ENCODE results near the gene SERPINE1. TPM values are rescaled to one million over a fixed set of nuclear protein-coding genes. Genes with fewer than 3 reads are reported as not detected.

The SERPINE1 gene
- 5.6 and 6.8 TPM in 2 replicates for total RNA-seq (2021; fragmentation: NEBNext Ultra II Directional; extraction: Animal tissue kit (Norgen Biotek cat#: 25700))
- polyA plus RNA-seq (2011; rRNA removed), result 3.7 and 3.8 TPM in 2 replicates
- polyA plus RNA-seq (2011; cell fraction: cytosol; rRNA removed), result 3.4 TPM
- polyA plus RNA-seq (2011; cell fraction: nucleus; rRNA removed), result 2.8 TPM
- 2.5 to 2.9 TPM (median 2.7 TPM) in 4 replicates for polyA plus RNA-seq (2012, experiment 1 of 2)
- 1.9 TPM for polyA plus RNA-seq (2012, experiment 2 of 2)
- polyA plus RNA-seq (2013, experiment 1 of 2), result 20.1 TPM
- polyA plus RNA-seq (2013, experiment 2 of 2), result 28.6 TPM
- polyA minus RNA-seq (2011; rRNA and poly(A)+ RNA removed), result 4.2 and 4.4 TPM in 2 replicates
- polyA minus RNA-seq (2011; cell fraction: cytosol; rRNA and poly(A)+ RNA removed), result 1.9 TPM
- polyA minus RNA-seq (2011; cell fraction: nucleus; rRNA and poly(A)+ RNA removed), result 1.00 TPM
- long read RNA-seq, experiment 1, partial matches to known transcripts, result 4 of 7 reads
- long read RNA-seq, experiment 1, other reads (novel, unspliced or antisense), result 0 of 7 reads
- long read RNA-seq, experiment 2, partial matches to known transcripts, result 0 of 2 reads
- long read RNA-seq, experiment 2, other reads (novel, unspliced or antisense), result 2 of 2 reads

GRCh38 chr7:101126651-101127459, at the start of gene SERPINE1:
Gene SERPINE1, plus strand, starts transcription at chr7:101127104. Its CDS starts 1,290 bp downstream, at chr7:101128394.
- Histone ChIP-seq H3K9ac (replicated peaks in 1 of 4; ENCODE audit: extremely low read depth in 1 of 4, low read depth in 3 of 4, low read length in 3 of 4) (no peak within 1 kb of the TSS), H2BK15ac (ENCODE audit: low read length) (peak within 1 kb of the TSS; percentile 90), H3K9me3 (ENCODE audit: insufficient read depth in 2 of 2, low read depth in 1 of 2, low read length in 1 of 2) (peaks cover 0 to 4% of the 10 kb centered on the region in 2 experiments; a peak in 1 of 4 replicates), H3K56ac (replicated peaks; ENCODE audit: insufficient read length, low read depth, low read length) (no peak within 1 kb of the TSS), H3K4me2 (ENCODE audit: insufficient read depth in 1 of 2, low read depth in 2 of 2, low read length in 2 of 2) (peak within 1 kb of the TSS; percentile 57 to 70), H2BK20ac (ENCODE audit: low read length) (peak within 1 kb of the TSS; percentile 88), H2BK12ac (ENCODE audit: low read depth, low read length) (peak within 1 kb of the TSS; percentile 97), H4K5ac (ENCODE audit: insufficient read length, low read depth, low read length) (peak within 1 kb of the TSS; percentile 25), H3K4ac (replicated peaks; ENCODE audit: insufficient read length, low read depth, low read length) (peak within 1 kb of the TSS; percentile 36), H2BK120ac (replicated peaks; ENCODE audit: low read depth, low read length) (peak within 1 kb of the TSS; percentile 18), H2AFZ (ENCODE audit: low read length) (peak within 1 kb of the TSS; percentile 59; the same call in 1 of the 2 replicates), H3K4me1 (replicated peaks in 1 of 4; ENCODE audit: control insufficient read depth in 3 of 4, insufficient read depth in 4 of 4, low read length in 3 of 4) (peaks cover 11 to 19% (median 12%) of the 10 kb centered on the region in 4 experiments), H2BK5ac (ENCODE audit: low read depth, low read length) (peak within 1 kb of the TSS; percentile 92; the same call in 1 of the 2 replicates), H3K23ac (ENCODE audit: insufficient read length) (no peak within 1 kb of the TSS), H3K36me3 (ENCODE audit: control insufficient read depth in 2 of 4, insufficient read depth in 4 of 4, low read length in 3 of 4) (no peaks in the 10 kb centered on the region), H4K20me1 (replicated peaks in 1 of 2; ENCODE audit: control insufficient read depth in 1 of 2, insufficient read depth in 2 of 2, low read length in 2 of 2) (no peaks in the 10 kb centered on the region), H3K27me3 (replicated peaks in 1 of 4; ENCODE audit: control insufficient read depth in 3 of 4, extremely low read depth in 1 of 4, insufficient read depth in 3 of 4, low read length in 3 of 4) (no peaks in the 10 kb centered on the region; a peak in 1 of 7 replicates), H3K79me1 (ENCODE audit: low read depth, low read length) (no peaks in the 10 kb centered on the region), H4K91ac (replicated peaks; ENCODE audit: insufficient read length, low read length) (peak within 1 kb of the TSS; percentile 67), H4K8ac (ENCODE audit: extremely low read depth, insufficient read depth, low read length) (0 out of 2 replicates have a peak within 1 kb of the TSS, but pooled peaks have one; percentile 19), H3K79me2 (ENCODE audit: control insufficient read depth in 1 of 2, insufficient read depth in 2 of 2, low read length in 2 of 2) (no peaks in the 10 kb centered on the region), H2AK5ac (ENCODE audit: low read depth, low read length) (no peak within 1 kb of the TSS), H3K14ac (ENCODE audit: insufficient read length) (no peak within 1 kb of the TSS), H3K23me2 (ENCODE audit: low read depth, low read length) (no peaks in the 10 kb centered on the region; the same call in 1 of the 2 replicates), H3K4me3 (ENCODE audit: extremely low read depth in 1 of 4, insufficient read depth in 2 of 4, low read depth in 3 of 4, low read length in 4 of 4) (peak within 1 kb of the TSS in 3 of 4 experiments; percentile 9 to 34 (median 29); a peak in 3 of 8 replicates), H3K18ac (ENCODE audit: extremely low read depth, low read length) (peak within 1 kb of the TSS; percentile 79), H3K27ac (ENCODE audit: low read depth, low read length) (no peak within 1 kb of the TSS)
- peak in 1 of 2 experiments; percentile 73 for DNase-seq (ENCODE audit: low read depth in 1 of 2, low spot score in 2 of 2)
- FAIRE-seq, result no peak
- POLR2A ChIA-PET (ENCODE audit: partially characterized antibody), result interaction anchor here (0.6 to 3.2 kb wide), 10 partner anchors 10 to 237 kb away, joined by 3 to 15 read pairs (median 3); no protein-coding TSS in a partner anchor
- CTCF ChIA-PET (ENCODE audit: partially characterized antibody), result interaction anchor here (0.6 to 8.3 kb wide), 17 partner anchors 10 to 151 kb away, joined by 3 to 80 read pairs (median 5); no protein-coding TSS in a partner anchor
- WGBS, 2 experiments (ENCODE audit: extremely low coverage in 1 of 2, insufficient coverage in 1 of 2, insufficient read length in 1 of 2, insufficient replicate concordance in 2 of 2, low coverage in 1 of 2, low lambda C conversion rate in 2 of 2, missing lambda C conversion rate in 1 of 2), result 32% methylated on average over 20 of the region's 22 CpGs; no CpG with 5 or more reads in 1 of the 2 experiments
- TF ChIP-seq SUZ12 (IDR thresholded peaks at IDR 0.05; ENCODE audit: low read length), result no peak
- TF ChIP-seq CBX5 (IDR thresholded peaks at IDR 0.05; ENCODE audit: low read depth, low read length), result no peak
- TF ChIP-seq, protein P1, sequence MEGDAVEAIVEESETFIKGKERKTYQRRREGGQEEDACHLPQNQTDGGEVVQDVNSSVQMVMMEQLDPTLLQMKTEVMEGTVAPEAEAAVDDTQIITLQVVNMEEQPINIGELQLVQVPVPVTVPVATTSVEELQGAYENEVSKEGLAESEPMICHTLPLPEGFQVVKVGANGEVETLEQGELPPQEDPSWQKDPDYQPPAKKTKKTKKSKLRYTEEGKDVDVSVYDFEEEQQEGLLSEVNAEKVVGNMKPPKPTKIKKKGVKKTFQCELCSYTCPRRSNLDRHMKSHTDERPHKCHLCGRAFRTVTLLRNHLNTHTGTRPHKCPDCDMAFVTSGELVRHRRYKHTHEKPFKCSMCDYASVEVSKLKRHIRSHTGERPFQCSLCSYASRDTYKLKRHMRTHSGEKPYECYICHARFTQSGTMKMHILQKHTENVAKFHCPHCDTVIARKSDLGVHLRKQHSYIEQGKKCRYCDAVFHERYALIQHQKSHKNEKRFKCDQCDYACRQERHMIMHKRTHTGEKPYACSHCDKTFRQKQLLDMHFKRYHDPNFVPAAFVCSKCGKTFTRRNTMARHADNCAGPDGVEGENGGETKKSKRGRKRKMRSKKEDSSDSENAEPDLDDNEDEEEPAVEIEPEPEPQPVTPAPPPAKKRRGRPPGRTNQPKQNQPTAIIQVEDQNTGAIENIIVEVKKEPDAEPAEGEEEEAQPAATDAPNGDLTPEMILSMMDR (IDR thresholded peaks at IDR 0.05; ENCODE audit: control extremely low read depth in 1 of 3, insufficient read depth in 1 of 3, low read depth in 1 of 3, low read length in 3 of 3), result peak; percentile 6 to 39 (median 16); a peak in 3 of 4 replicates
- TF ChIP-seq CTBP2 (IDR thresholded peaks at IDR 0.05; ENCODE audit: borderline replicate concordance, insufficient read depth, insufficient read length, low read length), result peak; percentile 55
- TF ChIP-seq CBX8 (IDR thresholded peaks at IDR 0.05; ENCODE audit: borderline replicate concordance, low read depth, low read length), result no peak

Data from H1 (cell line).